ENCODE measurements around the gene SYNE1.
"Not testable (repeated sequence)": the region's sequence is repeated elsewhere in the genome, so short reads cannot be mapped to it uniquely, and the experiment has no call there.

SYNE1 gene

GRCh38 chr6:152328200-152328599 is 309.0 kb downstream of the SYNE1 start:
- DNase-seq (ENCODE audit: low read depth in 1 of 2, low spot score in 1 of 2) = not testable (repeated sequence)

DNA sequence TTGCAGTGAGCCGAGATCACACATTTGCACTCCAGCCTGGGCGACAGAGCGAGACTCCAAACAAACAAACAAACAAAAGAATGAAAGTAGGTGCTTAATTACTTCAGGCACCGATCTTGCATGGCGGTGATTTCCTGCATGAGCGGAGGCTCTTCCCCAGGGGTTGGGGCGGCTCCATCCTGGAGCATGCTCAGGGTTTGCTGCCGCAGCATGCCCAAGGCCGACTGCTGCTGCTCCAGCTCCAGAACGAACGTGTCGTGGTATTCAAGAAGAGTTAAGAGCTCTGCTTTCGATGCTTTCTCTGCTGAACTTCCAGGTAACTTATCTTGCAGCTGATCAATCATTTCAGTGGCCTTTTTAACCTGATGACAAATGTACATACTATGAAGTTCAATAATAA is 313.8 kb downstream of the SYNE1 start:
- DNase-seq (ENCODE audit: low read depth in 1 of 2, low spot score in 1 of 2) = no peak

GRCh38 chr6:152318278-152318677 is 318.9 kb downstream of the SYNE1 start:
- DNase-seq (ENCODE audit: low read depth in 1 of 2, low spot score in 1 of 2) = no peak

- DNase-seq (ENCODE audit: low read depth in 1 of 2, low spot score in 1 of 2) = no peak
Measured at GRCh38 chr6:152316024-152316423, 321.1 kb downstream of the SYNE1 start.

- DNase-seq (ENCODE audit: low read depth in 1 of 2, low spot score in 1 of 2) = no peak
Measured at GRCh38 chr6:152314483-152314832, 322.7 kb downstream of the SYNE1 start.

GRCh38 chr6:152313542-152314482 is 323.4 kb downstream of the SYNE1 start:
- DNase-seq (ENCODE audit: low read depth in 1 of 2, low spot score in 1 of 2) = no peak

GRCh38 chr6:152312434-152312833 is 324.7 kb downstream of the SYNE1 start:
- DNase-seq (ENCODE audit: low read depth in 1 of 2, low spot score in 1 of 2) = no peak

DNA sequence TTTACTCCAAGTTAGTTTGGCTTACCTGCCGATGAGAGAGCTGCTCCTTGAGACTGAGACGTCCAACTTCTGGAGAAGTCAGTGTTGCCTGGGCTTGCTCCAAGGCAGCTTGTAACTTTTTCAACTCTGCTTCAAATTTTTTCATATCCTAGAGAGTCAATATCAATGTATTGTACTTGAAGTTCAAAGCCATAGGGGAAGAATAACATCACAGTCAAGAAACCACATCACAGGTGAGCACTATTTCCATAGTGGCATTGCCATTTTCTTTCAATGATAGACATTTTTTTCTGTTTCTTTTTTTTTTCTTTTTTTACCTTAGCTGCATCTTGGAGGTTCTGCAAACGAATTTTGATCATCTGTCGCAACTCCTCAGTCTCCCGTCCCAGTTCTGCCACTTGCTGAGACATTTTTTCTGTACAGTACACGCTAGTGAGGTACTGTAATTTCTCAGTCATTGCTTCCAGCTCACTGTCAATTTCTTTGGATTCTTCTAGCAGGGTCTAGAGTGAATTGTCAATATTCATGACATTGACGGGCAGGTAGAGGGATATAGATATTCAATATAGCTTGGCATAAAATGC is 326.7 kb downstream of the SYNE1 start:
- DNase-seq (ENCODE audit: low read depth in 1 of 2, low spot score in 1 of 2) = no peak

GRCh38 chr6:152309648-152310047 is 327.5 kb downstream of the SYNE1 start:
- peak; percentile 3 to 48 for DNase-seq (ENCODE audit: low read depth in 1 of 2, low spot score in 1 of 2)

GRCh38 chr6:152309006-152309405 is 328.2 kb downstream of the SYNE1 start:
- DNase-seq (ENCODE audit: low read depth in 1 of 2, low spot score in 1 of 2) = no peak

GRCh38 chr6:152308306-152308705 is 328.9 kb downstream of the SYNE1 start:
- DNase-seq (ENCODE audit: low read depth in 1 of 2, low spot score in 1 of 2) = no peak

GRCh38 chr6:152305672-152306071 is 331.5 kb downstream of the SYNE1 start:
- no peak for DNase-seq (ENCODE audit: low read depth in 1 of 2, low spot score in 1 of 2)

GRCh38 chr6:152301765-152302568 is 335.2 kb downstream of the SYNE1 start:
- peak; percentile 75 to 80 for DNase-seq (ENCODE audit: low read depth in 1 of 2, low spot score in 1 of 2)

DNA sequence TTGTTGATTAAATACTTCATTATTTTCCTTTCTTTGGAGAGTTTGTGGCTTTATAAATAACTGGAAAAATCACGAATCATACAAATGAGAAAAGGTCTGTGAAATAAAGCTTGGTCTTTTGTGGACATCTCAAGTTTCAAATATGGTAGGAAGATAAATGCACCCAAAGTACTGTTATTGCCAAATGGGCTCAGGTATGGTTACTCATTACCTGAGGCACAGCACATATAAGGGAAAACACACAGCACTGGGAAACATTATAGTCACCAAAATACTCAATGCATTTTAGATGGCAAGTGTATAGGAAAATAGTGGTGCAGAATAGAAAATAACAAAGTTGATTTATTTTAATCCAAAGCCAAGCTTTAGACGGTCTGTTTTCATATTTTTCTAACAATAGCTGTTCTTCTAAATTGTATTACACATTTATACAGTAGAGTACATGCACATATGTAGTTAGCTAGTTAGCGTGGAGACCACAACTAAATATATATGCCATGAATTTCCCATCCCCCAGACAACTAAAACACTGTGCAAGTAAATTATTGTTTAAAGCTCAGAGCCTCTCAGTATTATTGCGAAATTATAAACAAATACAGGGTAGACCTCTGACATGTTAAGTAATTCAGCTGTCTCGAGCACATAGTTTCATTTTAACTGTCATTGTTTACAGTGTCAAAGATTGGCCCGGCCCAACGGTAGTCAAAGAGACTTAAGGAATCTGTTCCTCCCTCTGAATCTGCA is 336.0 kb downstream of the SYNE1 start:
- DNase-seq (ENCODE audit: low read depth in 1 of 2, low spot score in 1 of 2) = no peak

DNA sequence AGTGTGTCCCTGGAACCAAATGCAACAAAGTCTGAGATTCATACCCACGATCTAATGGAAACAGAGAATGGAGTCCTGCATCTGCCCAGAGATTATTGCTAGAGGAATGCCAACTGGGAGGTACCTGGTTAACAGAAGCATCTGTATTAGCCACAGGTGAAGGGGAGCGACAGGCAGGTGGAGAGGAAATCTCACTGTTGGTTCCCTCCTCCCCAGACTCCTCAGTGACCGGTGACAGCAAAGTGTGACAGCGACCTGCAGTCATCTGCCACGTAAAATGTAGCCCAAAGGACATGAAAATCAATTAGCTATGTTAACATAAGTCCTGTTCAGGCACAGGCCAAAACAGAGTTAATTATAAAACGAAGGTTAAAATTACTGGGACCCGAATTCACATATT is 336.6 kb downstream of the SYNE1 start:
- DNase-seq (ENCODE audit: low read depth in 1 of 2, low spot score in 1 of 2) = no peak

- DNase-seq (ENCODE audit: low read depth in 1 of 2, low spot score in 1 of 2) = no peak
Measured at GRCh38 chr6:152298848-152299735, 338.1 kb downstream of the SYNE1 start.

DNA sequence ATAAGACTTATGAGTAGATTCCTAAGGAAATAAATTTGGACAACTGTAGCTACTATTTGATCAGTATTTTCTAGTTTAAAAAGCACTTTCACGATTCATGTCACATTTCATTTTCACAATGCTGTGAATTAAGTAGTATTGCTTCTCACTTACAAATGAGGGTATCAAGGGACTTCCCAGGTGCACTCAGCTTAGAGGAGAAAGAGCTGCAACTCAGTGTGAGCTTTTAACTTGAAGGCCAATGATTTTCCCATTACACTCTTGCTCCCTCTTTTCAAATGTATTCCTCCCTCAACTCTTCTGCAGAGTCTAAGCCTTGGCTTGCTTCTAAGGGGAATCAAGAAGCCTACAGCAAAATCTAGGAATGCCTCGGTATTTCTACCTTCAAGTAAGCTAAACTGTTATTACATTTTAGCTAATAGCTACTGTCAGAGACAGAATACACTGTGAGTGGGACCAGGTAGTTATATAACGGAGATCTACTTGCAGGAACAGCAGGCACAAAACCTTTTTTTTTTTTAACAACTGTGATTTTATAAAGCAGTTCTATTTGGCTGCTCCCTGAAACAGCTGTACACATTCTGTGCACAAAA is 339.0 kb downstream of the SYNE1 start:
- no peak for DNase-seq (ENCODE audit: low read depth in 1 of 2, low spot score in 1 of 2)

DNA sequence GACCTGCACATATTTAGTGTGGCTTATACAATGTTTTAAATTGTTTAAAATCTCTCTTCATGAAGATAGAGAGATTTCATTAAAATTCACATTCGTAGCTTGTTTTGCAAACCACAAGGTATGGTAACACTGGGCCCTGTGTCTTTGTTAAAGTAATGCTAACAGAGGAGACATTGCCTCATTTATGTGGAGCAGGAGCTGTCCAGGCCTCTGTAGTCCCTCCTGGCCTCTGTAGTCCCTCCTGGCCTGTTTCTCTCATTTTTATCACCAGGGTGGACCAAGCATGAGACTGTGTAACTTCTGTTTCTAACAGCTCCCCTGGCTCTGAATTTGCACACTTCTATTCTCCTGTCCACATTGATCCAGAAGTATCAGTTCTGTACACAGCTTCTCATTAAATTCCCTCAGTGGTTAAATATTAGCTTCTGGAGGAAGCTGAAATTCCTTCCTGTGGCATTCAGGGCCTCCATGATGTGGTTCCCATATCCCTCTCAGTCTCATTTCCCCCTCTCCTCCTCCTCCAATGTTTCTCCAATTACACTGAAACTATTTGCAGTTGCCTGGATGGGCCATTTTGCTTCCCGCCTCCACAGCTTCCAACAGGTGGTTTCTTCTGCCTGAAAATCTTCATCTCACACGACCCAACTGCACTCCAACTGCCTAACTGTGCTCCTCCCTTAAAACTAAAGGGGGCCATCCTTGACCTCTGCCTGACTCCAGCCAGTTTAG is 340.4 kb downstream of the SYNE1 start:
- DNase-seq (ENCODE audit: low read depth in 1 of 2, low spot score in 1 of 2) = no peak

- DNase-seq (ENCODE audit: low read depth in 1 of 2, low spot score in 1 of 2) = no peak
Measured at GRCh38 chr6:152295920-152296319, 341.2 kb downstream of the SYNE1 start.
